Endothelial cell of umbilical vein (primary cell): ENCODE measurements around the gene NT5DC2. TPM values are rescaled to one million over a fixed set of nuclear protein-coding genes. Genes with fewer than 3 reads are reported as not detected.

Experiments used
- BruUV-seq: library from RNA; stranded (reverse); fragments of 400-500 nt; replicated peaks from 2 replicates; lab custom pipeline; 2021; lab: Mats Ljungman, UMichigan
- CTCF ChIA-PET: fragments of 300-600, 350-600 bp; sonication (Branson Sonifier 250); formaldehyde crosslinking; loops from one replicate; lab custom pipeline; 2021; ENCODE audit warnings: antibody characterized with exemption, inconsistent platforms; lab: Charles Lee
- POLR2A ChIA-PET: fragments of 300-600, 350-600 bp; sonication (Branson Sonifier 250); formaldehyde crosslinking; loops from one replicate; lab custom pipeline; 2021; ENCODE audit warnings: antibody characterized with exemption, inconsistent platforms; lab: Charles Lee
- DNase-seq: peaks from one replicate; pipeline ENCODE4 v3.0.0-alpha.2; 2011; ENCODE audit warnings: low read depth, low spot score
- FAIRE-seq: peaks from 2 replicates; lab custom pipeline; 2011; peaks lifted over from hg19 to GRCh38; lab: Jason Lieb, UNC
- H2AFZ ChIP-seq: 2 replicates; pipeline ENCODE4 v1.6.0; 2012; ENCODE audit warnings: low read depth, low read length, control low read depth, inconsistent platforms
- H3K27ac ChIP-seq: 2 replicates; pipeline ENCODE4 v1.5.1; 2011; ENCODE audit warnings: low read depth, mild to moderate bottlenecking, control low read depth, low read length, moderate library complexity; ENCODE audit not compliant: insufficient read depth
- H3K27me3 ChIP-seq, 2 experiments: 2 replicates each; pipeline versions ENCODE4 v1.6.0 to v1.6.1; 2011; ENCODE audit warnings: low read length in 2 of 2, mixed read lengths in 1 of 2; ENCODE audit not compliant: control insufficient read depth in 2 of 2, insufficient read depth in 2 of 2
- H3K36me3 ChIP-seq, 2 experiments: 2 replicates in 1 of 2; 3 replicates in 1 of 2; pipeline ENCODE4 v1.5.1; 2011; ENCODE audit warnings: low read length in 2 of 2, mild to moderate bottlenecking in 1 of 2, moderate library complexity in 1 of 2; ENCODE audit not compliant: control insufficient read depth in 2 of 2, insufficient read depth in 2 of 2; ENCODE audit errors: extremely low read depth in 1 of 2
- H3K4me1 ChIP-seq: 3 replicates; pipeline ENCODE4 v1.5.1; 2011; ENCODE audit warnings: mild to moderate bottlenecking, low read length; ENCODE audit not compliant: control insufficient read depth, insufficient read depth; ENCODE audit errors: extremely low read depth
- H3K4me2 ChIP-seq: 2 replicates; pipeline ENCODE4 v1.6.1; 2011; ENCODE audit warnings: low read length, control low read depth, mixed read lengths; ENCODE audit not compliant: insufficient read depth
- H3K4me3 ChIP-seq, 3 experiments: fragments of 200-600 bp in 1 of 3; sonication (generic), shearing (Covaris generic) in 1 of 3; replicated peaks in 1 of 3; 2 replicates each; pipeline ENCODE4 v1.5.1; 2011 to 2016; ENCODE audit warnings: control low read depth in 3 of 3, low read length in 3 of 3, mild to moderate bottlenecking in 2 of 3, inconsistent platforms in 1 of 3, low read depth in 1 of 3, moderate library complexity in 1 of 3; ENCODE audit not compliant: insufficient read depth in 1 of 3
- H3K79me2 ChIP-seq: 2 replicates; pipeline ENCODE4 v1.6.0; 2012; ENCODE audit warnings: low read length, inconsistent platforms; ENCODE audit not compliant: control insufficient read depth, insufficient read depth
- H3K9ac ChIP-seq: replicated peaks from 2 replicates; pipeline ENCODE3; 2011; ENCODE audit warnings: low read length, control low read depth; ENCODE audit not compliant: insufficient read depth; ENCODE audit errors: extremely low read depth
- H3K9me1 ChIP-seq: replicated peaks from 3 replicates; pipeline ENCODE4 v1.6.0; 2011; ENCODE audit warnings: mild to moderate bottlenecking, low read length; ENCODE audit not compliant: control insufficient read depth, insufficient read depth; ENCODE audit errors: extremely low read depth
- H3K9me3 ChIP-seq: replicated peaks from 2 replicates; pipeline ENCODE4 v1.5.1; 2012; ENCODE audit warnings: low read length, inconsistent platforms; ENCODE audit not compliant: control insufficient read depth, insufficient read depth
- H4K20me1 ChIP-seq: replicated peaks from 2 replicates; pipeline ENCODE3; 2011; ENCODE audit warnings: mild to moderate bottlenecking, low read length; ENCODE audit not compliant: control insufficient read depth, insufficient read depth; ENCODE audit errors: extremely low read depth
- JUN ChIP-seq: IDR thresholded peaks from 2 replicates; pipeline ENCODE4 v1.6.1; 2011; ENCODE audit warnings: borderline replicate concordance, low read depth; ENCODE audit not compliant: insufficient read length, insufficient read depth
- MYC ChIP-seq: IDR thresholded peaks from one replicate; pipeline ENCODE4 v1.6.1; 2011; ENCODE audit warnings: mild to moderate bottlenecking, low read depth, low read length
- dilution Hi-C: fragments of 300-500 bp; cut with MboI; formaldehyde crosslinking; loops from one replicate; pipeline ENCODE4 v1.15.0; 2019; ENCODE audit warnings: low sequenced_read_pairs; ENCODE audit not compliant: extremely low pct_ligation_motif_present
- intact Hi-C: fragments of 100-400 bp; cut with micrococcal nuclease; formaldehyde crosslinking; loops from one replicate; pipeline ENCODE4 v1.10.0; 2022
- polyA plus RNA-seq, 4 experiments: library from polyadenylated mRNA; depleted of rRNA in 3 of 4; stranded (reverse) in 3 of 4; unstranded in 1 of 4; fragments of >200 nt; gene quantifications; 2 replicates each; pipeline versions ENCODE4 v1.2.1 to v1.2.3, GENCODE V29; 2011 to 2012; ENCODE audit warnings: missing spikeins in 1 of 4
- total RNA-seq: library from RNA; stranded (reverse); gene quantifications from 2 replicates; pipeline ENCODE4 v1.2.3, GENCODE V29; 2021
- TF ChIP-seq, protein P1 (sequence below), 2 donors: IDR thresholded peaks; 1 replicate in 1 of 2; 2 replicates in 1 of 2; pipeline ENCODE4 v1.5.1; 2011; ENCODE audit warnings: low read length in 2 of 2, mild to moderate bottlenecking in 2 of 2, moderate library complexity in 2 of 2, control low read depth in 1 of 2, inconsistent platforms in 1 of 2, low read depth in 1 of 2; ENCODE audit not compliant: insufficient read depth in 1 of 2; ENCODE audit errors: extremely low read depth in 1 of 2

NT5DC2 gene
- total and polyA plus RNA-seq, 2 donors (not counting 3 experiments of a cell fraction or from before 2014, with no cell fraction given): 298 to 402 TPM

DNA sequence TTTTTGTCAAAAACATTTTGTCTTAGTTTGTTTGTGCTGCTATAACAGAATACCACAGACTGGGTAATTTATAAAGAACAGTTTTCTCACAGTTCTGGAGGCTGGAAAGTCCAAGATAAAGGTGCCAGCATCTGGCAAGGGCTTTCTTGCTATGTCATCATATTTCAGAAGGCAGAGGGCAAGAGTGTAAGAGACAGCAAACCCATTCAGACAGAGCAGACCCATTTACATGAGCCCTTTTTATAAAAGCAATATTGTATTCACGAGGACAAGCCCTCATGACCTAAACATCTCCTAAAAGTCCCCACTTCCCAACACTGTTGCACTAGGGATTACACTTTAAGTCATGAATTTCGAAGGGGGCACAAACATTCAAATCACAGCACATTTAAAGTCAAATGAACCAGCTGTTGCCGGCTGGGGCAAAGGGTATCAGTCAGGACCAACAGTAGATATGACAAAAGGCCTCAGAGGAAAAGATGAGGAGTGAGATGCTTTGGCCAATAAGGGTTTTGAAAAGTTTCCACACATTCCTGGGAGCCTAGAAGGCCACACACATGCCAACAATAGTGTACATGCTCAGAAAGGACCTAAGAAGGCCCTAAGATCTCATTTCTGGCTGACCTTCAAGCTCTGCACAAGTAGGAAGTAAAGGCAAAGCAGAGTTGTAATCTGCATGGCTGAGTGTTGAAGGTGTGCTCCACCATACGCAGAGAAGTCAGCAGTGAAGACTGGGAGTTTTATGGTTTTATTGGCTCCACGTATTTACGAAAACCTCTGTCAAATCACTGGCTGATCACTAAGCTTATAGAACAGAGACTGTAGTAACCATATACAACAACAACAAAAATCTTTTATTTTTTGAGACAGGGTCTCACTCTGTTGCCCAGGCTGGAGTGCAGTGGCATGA, 40.7 kb upstream of the NT5DC2 start:
- Histone ChIP-seq H3K27me3 (no peaks in the 10 kb centered on the region), H3K4me2 (no peak overlapping the region), H4K20me1 (no peaks in the 10 kb centered on the region), H3K27ac (no peak overlapping the region), H3K36me3 (peaks cover 8 to 19% of the 10 kb centered on the region in 2 experiments), H3K79me2 (no peaks in the 10 kb centered on the region), H3K9me1 (no peaks in the 10 kb centered on the region), H3K4me1 (no peaks in the 10 kb centered on the region), H2AFZ (no peak overlapping the region), H3K9ac (no peak overlapping the region), H3K9me3 (no peaks in the 10 kb centered on the region), H3K4me3 (no peak overlapping the region)
- DNase-seq: no peak
- no peak for FAIRE-seq
- CTCF ChIA-PET: interaction anchor here (1.0 kb wide), 2 partner anchors 13 to 128 kb away, joined by 3 to 4 read pairs; no protein-coding TSS in a partner anchor
- POLR2A ChIA-PET: no interaction called here
- BruUV-seq: no TSS peak
- TF ChIP-seq MYC: no peak
- dilution Hi-C loops: no loop called here
- intact Hi-C loops: no loop called here

DNA sequence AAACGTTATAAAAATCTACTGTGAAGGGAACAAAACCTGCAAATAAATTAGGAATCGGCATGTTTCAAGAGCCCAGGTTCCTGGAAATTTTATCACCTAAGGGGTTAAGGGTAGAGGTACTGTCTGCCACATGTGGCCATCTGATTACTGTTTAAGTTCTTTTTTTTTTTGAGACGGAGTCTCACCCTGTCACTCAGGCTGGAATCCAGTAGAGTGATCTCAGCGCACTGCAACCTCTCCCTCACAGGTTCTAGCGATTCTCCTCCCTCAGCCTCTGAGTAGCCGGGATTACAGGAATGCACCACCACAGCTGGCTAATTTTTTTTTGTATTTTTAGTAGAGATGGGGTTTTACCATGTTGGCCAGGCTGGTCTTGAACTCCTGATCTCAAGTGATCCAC, 38.6 kb upstream of the NT5DC2 start:
- POLR2A ChIA-PET: no interaction called here
- Histone ChIP-seq H3K9me3 (no peaks in the 10 kb centered on the region), H3K9me1 (no peaks in the 10 kb centered on the region), H3K27ac (no peak overlapping the region), H3K4me3 (no peak overlapping the region), H3K9ac (no peak overlapping the region), H3K4me1 (no peaks in the 10 kb centered on the region), H3K79me2 (no peaks in the 10 kb centered on the region), H2AFZ (no peak overlapping the region), H4K20me1 (no peaks in the 10 kb centered on the region), H3K4me2 (no peak overlapping the region), H3K36me3 (peaks cover 5 to 11% of the 10 kb centered on the region in 2 experiments), H3K27me3 (no peaks in the 10 kb centered on the region)
- no peak for TF ChIP-seq JUN
- TF ChIP-seq, protein P1, sequence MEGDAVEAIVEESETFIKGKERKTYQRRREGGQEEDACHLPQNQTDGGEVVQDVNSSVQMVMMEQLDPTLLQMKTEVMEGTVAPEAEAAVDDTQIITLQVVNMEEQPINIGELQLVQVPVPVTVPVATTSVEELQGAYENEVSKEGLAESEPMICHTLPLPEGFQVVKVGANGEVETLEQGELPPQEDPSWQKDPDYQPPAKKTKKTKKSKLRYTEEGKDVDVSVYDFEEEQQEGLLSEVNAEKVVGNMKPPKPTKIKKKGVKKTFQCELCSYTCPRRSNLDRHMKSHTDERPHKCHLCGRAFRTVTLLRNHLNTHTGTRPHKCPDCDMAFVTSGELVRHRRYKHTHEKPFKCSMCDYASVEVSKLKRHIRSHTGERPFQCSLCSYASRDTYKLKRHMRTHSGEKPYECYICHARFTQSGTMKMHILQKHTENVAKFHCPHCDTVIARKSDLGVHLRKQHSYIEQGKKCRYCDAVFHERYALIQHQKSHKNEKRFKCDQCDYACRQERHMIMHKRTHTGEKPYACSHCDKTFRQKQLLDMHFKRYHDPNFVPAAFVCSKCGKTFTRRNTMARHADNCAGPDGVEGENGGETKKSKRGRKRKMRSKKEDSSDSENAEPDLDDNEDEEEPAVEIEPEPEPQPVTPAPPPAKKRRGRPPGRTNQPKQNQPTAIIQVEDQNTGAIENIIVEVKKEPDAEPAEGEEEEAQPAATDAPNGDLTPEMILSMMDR (IDR thresholded peaks at IDR 0.05; ENCODE audit: extremely low read depth in 1 of 2, insufficient read depth in 1 of 2, low read depth in 1 of 2, low read length in 2 of 2): no peak
- CTCF ChIA-PET: no interaction called here
- no TSS peak for BruUV-seq
- DNase-seq (no peak), FAIRE-seq (no peak)
- intact Hi-C loops: no loop called here
- dilution Hi-C loops: no loop called here
